ENCODE data around the gene DAZL. TPM values are rescaled to one million over a fixed set of nuclear protein-coding genes. Genes with fewer than 3 reads are reported as not detected.

DAZL gene
- total and polyA plus RNA-seq, 8 donors: 0.18 to 0.62 (median 0.31) TPM; not detected in 5

DNA sequence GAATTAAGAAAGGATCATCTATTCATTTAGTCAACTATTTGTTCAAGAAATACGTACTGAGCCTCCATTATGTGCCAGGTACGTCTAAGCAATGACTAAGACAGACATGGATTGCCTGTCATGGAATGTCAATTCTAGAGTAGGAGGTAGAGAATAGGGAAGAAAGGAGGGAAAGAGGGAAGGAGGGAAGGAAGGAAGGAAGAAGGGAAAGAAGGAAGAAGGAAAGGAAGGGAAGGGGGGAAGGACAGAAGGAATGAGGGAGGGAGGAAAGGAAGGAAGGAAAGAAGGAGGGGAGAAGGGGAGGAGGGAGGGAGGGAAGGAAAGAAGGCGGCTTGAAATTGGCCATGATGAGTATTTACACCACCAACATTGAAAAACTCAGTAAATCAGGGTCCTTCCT is 52.5 kb downstream of the DAZL start:
- Histone ChIP-seq H3K9me3 (no peaks in the 10 kb centered on the region), H3K27ac (no peak overlapping the region), H3K36me3 (no peaks in the 10 kb centered on the region), H3K27me3 (no peaks in the 10 kb centered on the region), H3K4me1 (peaks cover 0 to 8% (median 0%) of the 10 kb centered on the region in 4 donors), H3K4me3 (no peak overlapping the region)
- intact Hi-C loops (cut with DNase I; ENCODE audit: low total_unique reads): loop anchor here (5.0 kb wide), 1 partner anchor 265 kb away; no protein-coding TSS in a partner anchor
- 56 to 67% (median 65%) methylated on average over 3 of the region's 3 CpGs for WGBS, 5 donors
- TF ChIP-seq POLR2AphosphoS5 (IDR thresholded peaks at IDR 0.05): no peak
- TF ChIP-seq POLR2A (IDR thresholded peaks at IDR 0.05): no peak
- TF ChIP-seq EP300 (IDR thresholded peaks at IDR 0.05): no peak
- TF ChIP-seq, protein P1, sequence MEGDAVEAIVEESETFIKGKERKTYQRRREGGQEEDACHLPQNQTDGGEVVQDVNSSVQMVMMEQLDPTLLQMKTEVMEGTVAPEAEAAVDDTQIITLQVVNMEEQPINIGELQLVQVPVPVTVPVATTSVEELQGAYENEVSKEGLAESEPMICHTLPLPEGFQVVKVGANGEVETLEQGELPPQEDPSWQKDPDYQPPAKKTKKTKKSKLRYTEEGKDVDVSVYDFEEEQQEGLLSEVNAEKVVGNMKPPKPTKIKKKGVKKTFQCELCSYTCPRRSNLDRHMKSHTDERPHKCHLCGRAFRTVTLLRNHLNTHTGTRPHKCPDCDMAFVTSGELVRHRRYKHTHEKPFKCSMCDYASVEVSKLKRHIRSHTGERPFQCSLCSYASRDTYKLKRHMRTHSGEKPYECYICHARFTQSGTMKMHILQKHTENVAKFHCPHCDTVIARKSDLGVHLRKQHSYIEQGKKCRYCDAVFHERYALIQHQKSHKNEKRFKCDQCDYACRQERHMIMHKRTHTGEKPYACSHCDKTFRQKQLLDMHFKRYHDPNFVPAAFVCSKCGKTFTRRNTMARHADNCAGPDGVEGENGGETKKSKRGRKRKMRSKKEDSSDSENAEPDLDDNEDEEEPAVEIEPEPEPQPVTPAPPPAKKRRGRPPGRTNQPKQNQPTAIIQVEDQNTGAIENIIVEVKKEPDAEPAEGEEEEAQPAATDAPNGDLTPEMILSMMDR (IDR thresholded peaks at IDR 0.05): no peak
- DNase-seq: no peak

DNA sequence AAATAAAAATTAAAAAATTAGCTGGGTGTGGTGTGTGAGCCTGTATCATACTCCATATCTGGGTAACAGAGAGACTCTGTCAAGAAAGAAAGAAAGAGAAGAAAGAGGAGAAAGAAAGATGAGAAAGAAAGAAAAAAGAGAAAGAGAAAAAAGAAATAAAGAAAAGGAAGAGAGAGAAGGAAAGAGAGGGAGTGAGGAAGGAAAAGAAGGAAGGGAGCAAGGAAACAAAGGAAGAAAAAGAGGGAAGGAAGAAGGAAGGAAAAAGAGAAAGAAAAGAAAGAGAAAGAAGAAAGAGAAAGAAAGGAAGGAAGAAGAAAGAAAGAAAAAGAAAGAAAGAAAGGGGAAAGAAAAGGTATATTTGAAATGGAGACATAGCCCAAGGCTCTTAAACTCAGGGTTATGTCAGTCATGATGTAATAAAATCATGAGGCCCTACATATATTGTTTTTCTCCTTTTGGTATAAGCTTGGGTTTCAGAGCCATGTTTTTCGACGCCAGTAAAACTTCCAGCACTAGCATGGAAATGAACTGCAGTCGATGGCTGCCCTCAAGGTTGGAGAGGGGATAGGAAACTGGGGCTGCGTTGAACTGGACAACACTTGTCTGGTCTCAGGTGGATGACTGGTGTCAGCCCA is 53.8 kb downstream of the DAZL start:
- Histone ChIP-seq H3K36me3 (no peaks in the 10 kb centered on the region), H3K4me1 (peaks cover 0 to 8% (median 0%) of the 10 kb centered on the region in 4 donors), H3K27ac (no peak overlapping the region), H3K27me3 (no peaks in the 10 kb centered on the region), H3K4me3 (no peak overlapping the region), H3K9me3 (no peaks in the 10 kb centered on the region)
- WGBS, 5 donors: 70 to 92% (median 91%) methylated on average over 4 of the region's 4 CpGs
- intact Hi-C loops (cut with DNase I; ENCODE audit: low total_unique reads): loop anchor here (5.0 kb wide), 1 partner anchor 264 kb away; no protein-coding TSS in a partner anchor
- no peak for DNase-seq
- TF ChIP-seq EP300 (IDR thresholded peaks at IDR 0.05): no peak
- TF ChIP-seq, protein P1 (IDR thresholded peaks at IDR 0.05): no peak
- no peak for TF ChIP-seq POLR2A (IDR thresholded peaks at IDR 0.05)
- no peak for TF ChIP-seq POLR2AphosphoS5 (IDR thresholded peaks at IDR 0.05)

DNA sequence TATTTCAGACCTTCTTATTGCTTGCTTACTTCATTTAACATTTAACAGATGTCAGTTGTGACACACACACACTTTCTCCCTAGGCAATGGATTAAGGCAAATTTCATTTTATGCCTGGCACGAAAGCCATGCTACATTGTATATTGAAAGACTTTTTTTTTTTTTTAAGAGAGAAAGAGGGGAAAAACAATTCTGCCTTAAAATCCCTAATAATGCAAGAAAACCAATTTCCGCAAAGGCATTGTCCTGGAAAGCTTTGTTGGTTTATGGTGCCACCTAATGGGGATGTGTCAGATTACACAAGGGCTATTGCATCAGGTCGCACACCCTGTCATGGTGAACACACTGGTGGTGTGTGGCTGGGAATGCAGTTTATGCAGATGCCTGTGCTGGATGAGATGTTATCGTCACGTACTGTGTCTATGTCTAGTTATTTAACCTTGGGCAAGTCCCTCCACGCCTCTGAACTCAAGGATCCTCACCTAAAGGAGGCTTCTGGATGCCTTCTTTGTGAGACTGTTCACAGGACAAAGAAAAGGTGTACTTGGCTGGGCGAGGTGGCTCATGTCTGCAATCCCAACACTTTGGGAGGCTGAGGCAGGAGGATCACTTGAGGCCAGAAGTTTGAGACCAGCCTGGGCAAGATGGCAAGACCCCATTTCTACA is 54.4 kb downstream of the DAZL start:
- TF ChIP-seq POLR2AphosphoS5 (IDR thresholded peaks at IDR 0.05) (peak in 1 of 3 donors; percentile 40), POLR2A (IDR thresholded peaks at IDR 0.05) (no peak)
- TF ChIP-seq, protein P1 (IDR thresholded peaks at IDR 0.05): peak in 5 of 7 experiments; percentile 74 to 83 (median 78)
- 12 to 15% (median 13%) methylated on average over 7 of the region's 7 CpGs for WGBS, 5 donors
- H3K4me3 ChIP-seq: no peak overlapping the region
- H3K4me1 ChIP-seq: peaks cover 0 to 8% (median 0%) of the 10 kb centered on the region in 4 donors
- DNase-seq: peak; percentile 50 to 92
- no peaks in the 10 kb centered on the region for H3K36me3 ChIP-seq
- H3K27ac ChIP-seq: no peak overlapping the region
- intact Hi-C loops (cut with DNase I; ENCODE audit: low total_unique reads): loop anchor here (5.0 kb wide), 1 partner anchor 264 kb away; no protein-coding TSS in a partner anchor
- H3K9me3 ChIP-seq: no peaks in the 10 kb centered on the region
- H3K27me3 ChIP-seq: no peaks in the 10 kb centered on the region

DNA sequence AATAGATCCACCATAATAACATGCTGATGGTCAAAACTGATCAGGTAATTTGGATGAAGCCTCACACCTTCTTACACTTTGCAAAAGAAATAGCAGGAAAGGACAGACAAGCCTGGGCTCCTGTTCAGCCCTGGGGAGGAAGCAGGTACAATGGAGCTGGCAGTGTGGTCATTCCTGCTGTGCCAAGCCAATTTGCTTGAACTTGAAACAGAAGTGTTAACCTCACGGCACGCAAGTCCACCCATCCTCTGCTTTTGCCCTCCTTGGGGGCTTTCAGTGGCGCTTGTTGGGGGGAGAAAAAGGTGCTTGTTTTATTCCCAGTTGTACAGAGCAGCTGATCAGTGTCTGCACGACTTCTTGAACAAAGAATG is 54.9 kb downstream of the DAZL start:
- no peak for DNase-seq
- no peak overlapping the region for H3K27ac ChIP-seq
- no peaks in the 10 kb centered on the region for H3K27me3 ChIP-seq
- 24 to 36% (median 33%) methylated on average over 4 of the region's 4 CpGs for WGBS, 5 donors
- H3K4me1 ChIP-seq: peaks cover 0 to 8% (median 0%) of the 10 kb centered on the region in 4 donors
- H3K9me3 ChIP-seq: no peaks in the 10 kb centered on the region
- TF ChIP-seq POLR2A (IDR thresholded peaks at IDR 0.05): no peak
- TF ChIP-seq POLR2AphosphoS5 (IDR thresholded peaks at IDR 0.05): no peak
- TF ChIP-seq, protein P1 (IDR thresholded peaks at IDR 0.05): no peak
- intact Hi-C loops (cut with DNase I; ENCODE audit: low total_unique reads): loop anchor here (5.0 kb wide), 1 partner anchor 263 kb away; no protein-coding TSS in a partner anchor
- no peaks in the 10 kb centered on the region for H3K36me3 ChIP-seq
- H3K4me3 ChIP-seq: no peak overlapping the region

Measured in stomach (tissue), 9 donors.